CD1c-positive myeloid dendritic cell (primary cell): ENCODE measurements around the gene PCSK1.

Experiments used
- DNase-seq: peaks from one replicate; pipeline ENCODE4 v3.0.0-alpha.2; 2016; ENCODE audit errors: extremely low spot score

The PCSK1 gene

DNA sequence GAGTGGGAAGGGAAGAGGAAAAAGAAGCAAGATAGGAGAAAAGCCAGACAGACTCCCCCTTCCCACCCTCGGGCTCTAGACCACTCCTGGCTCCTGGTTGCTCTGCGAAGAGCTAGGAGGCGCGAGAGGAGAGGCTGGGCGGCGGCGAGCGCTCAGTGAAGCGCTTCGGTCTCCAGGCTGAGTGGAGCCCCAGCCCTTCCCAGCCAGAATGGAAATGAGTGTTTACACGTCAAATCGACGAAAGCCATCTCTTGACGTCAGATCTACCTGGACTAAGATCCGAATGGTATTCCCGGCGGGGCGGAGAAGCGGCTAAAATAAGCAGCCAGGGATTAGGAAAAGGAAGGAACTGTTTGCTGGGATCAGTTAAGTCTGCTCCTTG is at the start of gene PCSK1:
PCSK1 (minus strand) TSS at position 183 of the 382 bp plus-strand sequence. CDS start 206 bp downstream, outside the sequence.
- no peak for DNase-seq

DNA sequence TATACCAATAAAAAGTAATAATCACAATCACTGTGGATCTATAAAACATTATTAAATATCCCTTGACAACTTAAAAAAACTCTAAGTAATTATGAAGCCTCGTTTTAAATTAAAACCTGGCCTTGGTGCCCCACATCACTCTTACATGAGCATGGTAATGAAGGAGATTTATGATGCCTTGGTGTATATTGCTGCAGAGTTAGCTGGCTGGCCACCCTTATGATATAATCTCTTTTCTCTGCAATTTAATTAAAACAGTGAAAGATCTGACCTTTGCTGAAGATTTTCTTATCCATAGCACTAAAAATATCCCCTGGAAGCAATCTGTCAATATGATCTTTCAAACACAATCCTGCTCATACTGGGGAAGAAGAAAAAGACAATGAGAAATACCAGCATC is 48.8 kb upstream of the PCSK1 start:
- no peak for DNase-seq

DNA sequence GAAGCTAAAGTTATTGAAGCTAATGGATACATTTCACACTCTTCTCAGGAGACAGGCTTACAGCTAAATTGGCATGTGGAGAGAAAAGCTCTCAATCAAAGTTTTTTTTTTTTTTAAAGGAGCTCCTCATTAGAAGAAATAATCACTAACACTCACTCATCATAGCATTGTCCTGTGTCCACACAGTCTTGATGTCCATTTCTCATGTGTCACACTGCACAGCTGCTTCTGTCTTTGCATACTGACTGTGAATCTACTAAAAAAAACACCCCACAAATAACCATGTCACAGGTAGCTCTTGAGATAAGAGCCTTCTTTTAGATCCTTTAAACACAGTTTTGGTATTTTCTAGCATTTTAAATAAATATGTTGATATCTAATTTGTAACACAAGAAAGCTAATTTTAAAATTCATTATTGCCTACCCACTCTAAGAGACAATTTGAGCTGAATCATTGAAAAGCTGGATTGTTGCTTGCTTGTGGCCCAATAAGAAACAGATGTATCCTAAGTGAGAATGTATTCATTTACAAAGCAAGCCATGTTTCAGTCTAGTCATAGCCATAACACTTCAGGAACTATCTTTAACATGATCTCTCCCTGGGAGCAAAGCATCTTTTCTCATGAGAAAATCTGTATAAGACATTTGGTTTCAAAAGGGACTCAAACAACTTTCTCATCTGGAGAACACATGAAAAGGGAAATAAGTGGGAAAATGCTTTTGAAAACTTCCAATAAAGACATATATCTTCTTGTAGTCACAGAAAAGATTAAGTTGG is 48.1 kb upstream of the PCSK1 start:
- no peak for DNase-seq

DNA sequence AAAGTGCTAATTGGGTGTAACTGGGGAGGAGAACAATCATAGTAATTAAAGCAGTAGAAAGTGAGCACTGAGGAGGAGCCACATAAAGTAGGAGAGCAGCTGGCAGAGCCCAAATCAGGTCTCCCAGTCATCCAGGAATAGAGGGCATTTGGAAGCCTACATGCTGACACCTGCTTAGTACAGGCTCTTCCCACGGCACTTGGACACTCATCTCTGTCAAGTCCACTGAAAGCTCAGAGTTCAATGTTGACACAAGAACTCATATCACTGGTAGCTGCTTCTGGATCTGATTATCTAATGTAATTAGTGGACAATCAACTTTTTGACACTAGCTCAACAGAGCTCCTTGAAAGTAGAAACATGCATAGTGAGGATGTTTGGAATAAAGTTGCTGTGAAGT is 45.9 kb upstream of the PCSK1 start:
- no peak for DNase-seq

DNA sequence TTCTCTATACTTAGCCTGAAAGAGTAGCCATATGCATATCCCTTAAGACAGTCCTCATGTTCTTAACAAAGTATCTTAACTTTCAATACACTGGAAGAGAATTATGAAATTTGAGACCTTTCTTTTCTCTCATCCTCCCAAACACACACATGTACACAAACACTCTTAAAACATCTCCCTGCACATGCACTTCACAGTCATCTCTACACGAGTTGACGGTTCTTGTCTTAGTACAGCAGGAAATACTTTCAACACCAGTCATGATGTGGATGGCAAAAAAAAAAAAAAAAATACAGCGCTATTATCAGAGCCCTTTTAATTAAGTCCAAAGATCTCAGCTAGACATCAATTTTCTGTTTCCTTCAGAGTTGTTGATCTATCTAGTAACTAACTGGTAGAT is 43.6 kb upstream of the PCSK1 start:
- no peak for DNase-seq

DNA sequence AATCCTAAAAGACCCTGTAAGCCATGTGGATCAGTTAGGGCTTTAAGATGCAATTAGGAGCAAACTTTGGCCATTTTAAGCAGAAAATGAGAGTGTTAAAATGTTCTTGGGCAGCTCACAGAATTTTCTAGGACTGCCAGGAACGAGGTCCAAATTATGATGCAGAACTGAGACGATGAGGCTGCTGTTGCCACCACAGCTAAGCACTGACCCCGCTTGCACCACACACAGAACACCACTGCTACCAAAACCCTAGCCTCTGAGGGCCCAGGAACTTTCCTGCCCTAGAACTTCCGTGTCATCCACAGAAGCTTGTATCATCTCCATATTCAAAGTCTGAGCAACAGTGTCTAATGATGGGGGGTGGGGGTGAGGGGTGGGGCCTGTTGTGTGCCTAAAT is 41.0 kb upstream of the PCSK1 start:
- no peak for DNase-seq

DNA sequence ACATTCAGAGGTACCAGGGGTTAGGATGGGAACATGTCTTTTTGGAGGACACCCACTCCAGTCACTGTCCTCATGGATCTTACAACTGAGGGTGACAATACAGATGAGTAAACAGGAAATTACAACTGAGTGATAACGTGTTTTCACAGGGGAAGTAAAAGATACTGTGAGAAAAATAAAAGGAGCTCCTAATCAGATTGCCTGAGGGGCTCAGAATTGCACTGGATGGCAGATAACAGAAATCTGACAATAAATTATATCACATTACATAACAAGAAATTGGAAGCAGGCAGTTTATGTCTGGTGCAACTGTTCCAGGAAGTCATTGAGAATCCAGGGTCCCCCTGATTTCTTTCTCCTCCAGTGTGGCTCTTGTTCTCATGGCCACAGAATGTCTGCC is 40.1 kb upstream of the PCSK1 start:
- DNase-seq = no peak

DNA sequence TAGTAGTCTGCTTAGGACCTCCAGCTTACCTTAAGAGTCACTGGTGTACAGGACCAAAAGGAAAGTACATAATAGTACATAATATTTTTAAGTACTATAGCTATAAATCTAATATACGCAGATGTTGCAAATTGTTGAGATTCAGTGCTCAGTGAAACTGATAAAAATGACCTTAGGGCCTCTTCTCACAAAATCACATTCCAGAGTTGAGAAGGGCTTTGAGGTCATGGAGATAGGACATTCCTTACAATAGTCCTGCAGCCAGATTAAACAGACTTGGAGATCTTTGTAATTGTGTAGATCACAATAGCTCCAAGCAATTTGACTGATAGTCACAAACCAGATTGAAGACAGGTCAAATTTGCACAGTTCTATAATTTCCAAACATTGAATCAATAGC is 37.7 kb upstream of the PCSK1 start:
- no peak for DNase-seq

DNA sequence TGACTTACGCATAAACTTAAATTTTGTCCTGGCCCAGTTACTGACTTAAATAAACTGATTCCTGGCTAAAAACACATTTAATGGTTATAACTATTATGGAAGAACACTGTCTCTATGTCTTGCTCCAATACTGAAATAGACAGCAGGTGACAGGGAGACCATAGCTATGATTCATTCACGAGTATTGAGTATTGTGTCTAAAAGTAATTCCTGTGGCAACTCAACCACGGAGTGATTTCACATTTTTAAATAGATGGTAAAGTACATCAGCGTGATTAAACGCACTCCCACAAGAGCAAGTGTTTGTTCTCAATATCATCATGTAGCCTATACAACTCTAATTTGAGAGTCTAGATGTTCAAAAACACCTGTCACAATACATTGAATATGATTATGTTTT is 35.9 kb upstream of the PCSK1 start:
- DNase-seq = no peak

DNA sequence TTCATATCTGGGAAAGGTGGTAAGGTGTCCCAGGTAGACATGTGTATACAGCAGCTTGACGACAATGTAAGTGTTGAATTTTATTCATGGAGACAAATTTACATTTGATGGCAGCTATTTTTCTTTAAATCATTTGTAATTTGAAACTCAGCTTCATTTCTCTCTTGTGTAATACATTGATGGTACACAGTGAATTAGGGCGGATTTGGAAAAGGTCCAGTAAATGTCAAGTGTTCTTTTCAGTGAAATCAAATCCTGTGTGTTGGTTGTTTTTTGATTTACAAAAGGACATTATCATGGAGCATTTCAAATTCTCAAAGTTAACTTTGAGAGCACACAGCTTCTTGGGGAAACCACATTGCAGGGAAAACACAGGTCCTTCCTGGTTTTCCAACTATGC is 30.0 kb upstream of the PCSK1 start:
- no peak for DNase-seq

DNA sequence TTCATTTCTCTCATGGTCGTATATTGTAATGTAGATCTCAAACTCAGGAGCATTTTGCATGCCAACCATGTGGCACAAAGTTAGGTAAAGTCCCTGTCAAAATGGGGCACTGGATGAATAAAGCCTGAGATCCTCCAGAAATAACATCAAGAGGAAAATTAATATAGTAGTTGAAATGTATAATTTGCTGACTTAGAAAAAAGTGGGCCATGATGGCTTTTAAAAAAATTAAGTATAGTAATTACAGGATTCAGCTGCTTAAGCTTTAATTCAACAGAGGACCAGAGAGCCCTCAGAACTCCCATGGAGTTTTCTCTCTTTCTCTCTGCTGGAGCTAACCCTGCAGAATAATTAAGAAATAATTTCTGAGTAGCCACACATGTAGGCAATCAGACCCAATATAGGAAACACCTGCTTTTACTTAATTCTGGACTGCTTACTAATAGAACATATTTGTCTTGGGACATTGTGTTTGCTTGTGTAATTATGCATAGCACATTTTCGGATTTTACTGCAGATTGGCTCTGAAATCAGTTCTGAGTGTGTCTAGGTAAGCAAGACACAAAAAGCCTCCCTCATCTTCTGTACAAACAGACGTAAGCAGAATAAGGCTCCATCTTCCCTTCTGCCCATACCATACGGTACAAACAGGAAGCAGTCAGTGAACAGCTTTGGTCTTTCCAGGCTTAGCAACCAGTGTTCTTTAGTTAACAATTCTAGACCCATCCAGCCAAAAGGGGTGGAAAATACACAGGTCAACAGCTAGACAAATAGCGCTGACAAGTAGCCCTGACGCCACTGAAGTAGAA is 26.5 kb upstream of the PCSK1 start:
- no peak for DNase-seq

DNA sequence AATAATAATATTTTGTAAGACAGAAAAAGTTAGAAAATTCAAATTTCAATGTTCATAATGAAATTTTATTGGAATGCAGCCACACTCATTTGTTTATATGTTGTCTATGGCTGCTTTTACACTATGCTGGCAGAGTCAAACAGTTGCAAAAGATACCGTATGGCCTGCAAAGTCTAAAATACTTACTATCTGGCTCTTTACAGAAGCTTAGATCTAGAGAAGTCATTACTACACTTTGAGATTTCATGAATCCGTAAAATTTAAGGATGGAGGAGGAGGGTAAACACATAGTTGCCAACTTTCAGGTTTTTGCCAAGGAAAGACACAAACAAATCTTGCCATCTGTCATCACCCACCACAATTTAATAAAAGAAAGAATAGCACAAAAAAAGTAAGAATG is 25.1 kb upstream of the PCSK1 start:
- no peak for DNase-seq

DNA sequence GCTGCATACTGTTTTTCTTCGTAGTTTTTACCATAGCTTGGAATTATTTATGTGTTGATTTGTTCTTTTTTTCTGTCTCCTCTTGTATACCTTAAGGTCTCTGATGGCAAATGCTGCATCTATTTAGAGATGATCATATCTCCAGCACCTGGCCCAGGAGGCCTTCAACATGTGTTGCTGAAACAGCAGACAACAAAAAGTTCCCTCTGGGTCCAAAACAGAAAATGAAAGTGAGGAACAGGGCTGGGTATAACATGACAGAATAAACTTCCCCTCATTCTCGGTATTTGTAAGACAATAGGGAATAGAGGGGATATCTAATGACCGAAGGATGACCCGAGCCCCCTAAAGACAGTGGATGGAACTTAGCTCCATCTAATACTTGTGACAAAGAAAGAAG is 22.7 kb upstream of the PCSK1 start:
- DNase-seq = no peak

DNA sequence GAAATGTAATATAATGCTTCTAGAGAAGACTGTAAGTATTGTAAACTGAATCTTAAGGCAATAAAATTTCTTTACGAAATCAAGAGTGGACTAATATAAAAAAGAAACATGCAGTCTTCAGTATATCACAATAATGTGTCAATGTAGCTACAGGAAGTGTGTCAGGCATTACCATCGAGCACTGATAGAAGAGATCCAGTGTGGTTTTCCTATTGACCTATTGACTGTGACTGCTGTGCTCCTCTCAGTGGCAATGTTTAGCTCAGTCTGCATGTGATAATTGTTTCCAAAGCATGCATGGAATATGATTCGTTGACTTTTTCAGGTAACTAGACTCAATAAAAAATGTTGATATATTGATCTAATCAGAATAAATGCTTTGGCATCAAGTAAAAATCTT is 20.3 kb upstream of the PCSK1 start:
- DNase-seq = no peak

DNA sequence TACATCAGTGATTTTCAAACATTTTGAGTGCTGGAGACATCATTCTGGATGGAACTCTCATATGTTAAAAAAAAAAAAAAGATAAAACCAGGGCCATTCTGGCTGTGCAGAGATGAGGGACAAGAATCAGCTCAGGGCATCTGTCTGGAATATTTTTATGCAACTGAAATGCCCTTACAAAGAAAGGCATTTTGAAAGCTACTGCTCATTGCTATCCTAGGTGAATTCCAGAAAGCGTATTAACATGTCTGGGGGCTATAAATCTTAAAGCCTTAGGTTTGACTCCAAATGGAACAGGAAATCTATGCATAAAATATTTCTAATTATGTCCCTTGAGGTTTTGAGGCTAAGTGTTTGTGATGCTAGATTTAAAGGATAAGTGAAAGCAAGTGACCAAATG is 14.9 kb upstream of the PCSK1 start:
- DNase-seq = no peak

DNA sequence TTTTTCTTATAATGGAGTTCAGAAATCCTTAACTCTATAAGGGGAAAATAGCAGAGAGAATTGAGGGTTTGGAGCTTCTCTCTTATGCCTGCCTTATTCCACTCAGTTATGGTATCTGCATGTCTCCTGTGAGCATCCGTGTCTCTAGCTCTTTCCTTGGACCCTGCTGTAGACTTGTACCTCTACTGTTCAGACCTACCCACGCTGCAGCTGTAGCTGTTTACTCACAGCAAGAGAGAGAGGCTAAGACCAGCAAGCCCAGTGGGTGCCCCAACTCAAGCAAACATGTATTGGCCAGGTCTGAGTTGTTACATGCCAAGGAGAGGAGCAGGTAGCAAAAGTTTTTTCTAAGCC is 7.1 kb upstream of the PCSK1 start:
- DNase-seq = no peak

DNA sequence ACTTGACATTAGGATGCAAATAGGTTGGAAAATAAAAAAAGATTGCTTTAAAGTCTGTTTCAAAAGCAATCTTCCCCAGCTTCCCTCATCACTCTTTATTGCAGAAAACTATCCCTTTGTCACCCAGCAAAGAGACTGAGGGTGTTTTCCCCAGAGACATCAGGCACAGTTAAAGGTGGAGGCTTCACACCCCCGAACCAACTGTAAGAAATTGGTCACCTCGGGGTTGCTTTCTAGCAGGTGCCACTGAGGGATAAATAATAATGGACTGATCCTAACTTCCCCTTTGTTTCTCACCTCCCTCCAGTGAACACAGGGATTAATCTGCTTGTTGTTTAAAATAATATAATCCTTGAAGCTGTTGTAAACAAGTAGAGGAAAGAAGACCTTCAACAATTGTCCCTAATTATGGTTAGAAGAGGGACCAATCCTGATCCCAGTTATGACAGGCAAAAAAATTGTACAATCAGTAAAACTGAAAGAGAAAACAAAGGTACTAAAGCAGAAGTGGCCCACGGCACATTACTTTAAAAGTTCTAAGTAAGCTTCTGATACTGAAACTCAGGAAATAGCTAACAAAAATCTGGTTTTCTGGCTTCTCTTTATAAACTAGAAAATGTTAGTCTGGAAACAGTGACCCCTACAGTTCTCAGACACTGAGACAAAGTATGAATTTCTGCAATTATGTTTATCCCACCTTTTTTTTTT is 6.6 kb upstream of the PCSK1 start:
- DNase-seq = peak; percentile 24

DNA sequence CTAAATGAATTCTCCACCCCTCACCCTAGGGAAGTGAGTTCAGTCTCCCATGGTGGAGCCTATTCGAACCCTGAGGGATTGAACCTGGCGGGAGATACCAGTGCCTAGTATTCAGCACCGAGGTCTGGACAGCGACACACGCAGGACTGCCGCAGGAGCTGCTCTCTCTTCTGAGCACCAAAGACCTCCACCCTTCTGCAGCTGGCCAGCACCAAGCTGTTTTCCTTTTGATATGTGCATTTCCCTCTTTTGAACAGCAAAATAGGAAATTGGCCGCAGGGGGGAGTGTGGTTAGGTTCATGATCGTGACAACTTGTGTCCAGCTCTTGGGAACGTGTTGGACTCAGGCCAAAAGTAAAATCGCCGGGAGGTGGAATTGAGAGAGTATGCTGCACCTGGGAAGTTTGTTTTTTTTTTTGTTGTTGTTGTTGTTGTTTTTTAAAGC is 1.2 kb upstream of the PCSK1 start:
- peak; percentile 35 for DNase-seq

DNA sequence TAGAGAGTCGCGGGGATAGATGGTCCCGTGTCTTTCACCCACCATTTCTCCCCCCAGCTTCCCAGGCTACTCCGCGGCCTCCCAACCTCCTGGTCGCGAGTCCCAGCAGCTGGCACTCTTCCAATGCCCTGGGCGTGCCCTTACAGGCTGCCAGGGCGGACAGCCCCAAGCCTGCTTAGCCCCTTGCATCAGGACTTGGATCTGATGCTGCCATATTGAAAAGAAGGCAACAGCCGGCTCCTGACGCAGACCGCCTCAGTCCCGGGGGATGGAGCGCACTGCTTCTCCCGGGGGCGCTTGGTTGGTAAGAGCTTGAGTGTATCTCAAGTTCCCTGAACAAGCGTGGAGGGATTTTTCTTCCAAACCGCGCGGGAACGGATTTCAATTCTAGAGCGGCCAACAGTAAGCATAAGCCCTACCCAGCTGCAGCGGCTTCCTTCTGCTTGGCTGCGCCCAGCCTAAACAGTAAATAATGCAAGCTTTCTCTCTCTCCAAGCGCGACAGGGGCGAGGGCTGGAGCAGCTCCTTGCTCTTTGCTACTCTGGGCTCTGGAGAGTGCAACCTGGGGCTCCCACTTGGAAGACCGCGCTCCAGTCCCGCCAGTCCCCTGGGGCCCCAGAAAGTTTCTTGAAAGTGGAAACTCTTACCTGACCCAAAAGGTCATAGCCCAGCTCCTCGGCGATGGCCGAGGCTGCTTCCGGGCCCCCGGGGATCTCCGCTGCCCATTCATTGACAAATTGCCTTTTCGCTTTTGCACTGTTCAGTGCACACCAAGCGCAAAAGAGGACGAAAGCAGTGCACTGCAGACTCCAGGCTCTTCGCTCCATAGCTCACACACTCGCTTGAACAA is 607 bp downstream of the PCSK1 start:
- no peak for DNase-seq

DNA sequence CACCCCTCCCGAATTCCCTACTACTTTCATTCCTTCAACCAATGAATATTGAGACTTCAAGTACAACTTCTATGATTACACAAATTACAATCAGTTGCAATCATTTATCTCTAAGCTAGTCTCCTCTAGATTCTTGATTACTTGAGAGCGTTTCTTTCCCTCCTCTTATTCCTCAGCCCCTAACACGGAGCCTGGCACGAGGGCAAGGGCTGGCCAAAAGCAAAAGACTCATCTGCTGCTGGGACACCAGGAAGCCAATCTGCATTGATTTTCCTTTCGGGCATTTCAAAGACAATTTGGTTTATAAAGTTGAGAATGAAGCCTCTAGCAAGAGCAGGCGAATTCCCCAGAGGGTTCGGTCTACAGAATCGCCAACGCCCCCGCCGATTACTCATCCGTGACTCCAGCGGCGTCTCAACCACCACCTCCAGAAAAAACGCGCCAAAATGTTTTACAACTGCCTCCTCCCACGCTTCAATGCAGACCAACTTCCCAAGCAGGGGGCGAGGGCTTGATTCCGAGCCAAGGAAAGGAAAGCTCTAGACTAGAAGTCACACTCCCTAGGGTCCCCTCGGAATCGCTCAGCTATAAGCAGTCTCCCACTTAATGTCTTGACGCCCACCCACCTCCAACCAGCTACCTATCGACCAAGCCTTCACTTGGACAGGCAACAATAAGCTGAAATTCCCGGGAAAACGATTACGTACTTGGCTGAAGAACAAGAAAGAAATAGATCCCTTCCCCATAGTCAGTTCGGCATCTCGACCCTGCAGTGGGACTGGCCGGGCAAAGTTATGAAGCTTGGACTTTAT is 1.5 kb downstream of the PCSK1 start:
- DNase-seq = no peak

DNA sequence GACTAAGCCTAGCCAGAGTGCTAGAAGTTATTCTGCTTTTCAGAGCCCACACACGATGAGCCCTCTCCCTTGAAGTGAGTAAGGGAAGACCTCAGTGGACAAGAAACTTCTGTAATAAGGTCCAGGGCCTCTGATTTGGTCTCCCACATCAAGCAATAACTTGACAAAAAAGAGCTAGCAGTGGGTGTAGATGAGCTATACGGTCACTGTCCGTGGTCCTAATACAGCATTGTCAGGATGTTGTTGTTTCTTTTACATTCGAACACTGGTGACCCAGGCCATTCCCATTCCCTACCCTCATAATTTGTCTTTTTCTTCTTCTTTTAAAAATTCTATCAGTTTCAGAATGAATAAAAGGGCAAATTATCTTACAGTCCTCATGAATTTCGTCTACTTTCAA is 5.2 kb downstream of the PCSK1 start:
- no peak for DNase-seq
